HG02870 (cell line): ENCODE data around the gene TGFBR3L.
"Not testable (repeated sequence)": the region's sequence is repeated elsewhere in the genome, so short reads cannot be mapped to it uniquely, and the experiment has no call there.

Experiments
- ATAC-seq: cut with Tn5 transposase; IDR thresholded peaks from one replicate; pipeline ENCODE4 v1.9.1; 2021; ENCODE audit warnings: mild to moderate bottlenecking, moderate library complexity; ENCODE audit not compliant: unreplicated experiment

TGFBR3L gene

GRCh38 chr19:7916103-7916954, 1.7 kb downstream of the TGFBR3L start:
- ATAC-seq = no peak

- ATAC-seq = no peak
Observed at GRCh38 chr19:7916955-7917266, 2.3 kb downstream of the TGFBR3L start.

- ATAC-seq = no peak
Observed at GRCh38 chr19:7917267-7918061, 2.8 kb downstream of the TGFBR3L start.

- not testable (repeated sequence) for ATAC-seq
Observed at GRCh38 chr19:7918062-7918614, 3.5 kb downstream of the TGFBR3L start.

- no peak for ATAC-seq
Observed at GRCh38 chr19:7918615-7919421, 4.2 kb downstream of the TGFBR3L start.

GRCh38 chr19:7919610-7920518, 5.2 kb downstream of the TGFBR3L start, which contains the start of gene SNAPC2:
SNAPC2 (plus strand) TSS chr19:7920338; CDS start chr19:7920367, 29 bp downstream.
- peak; percentile 43 for ATAC-seq

GRCh38 chr19:7920519-7921301, 6.1 kb downstream of the TGFBR3L start:
- peak; percentile 41 for ATAC-seq

GRCh38 chr19:7921302-7921966, 6.8 kb downstream of the TGFBR3L start:
- ATAC-seq = no peak

- no peak for ATAC-seq
Observed at GRCh38 chr19:7921967-7922835, 7.6 kb downstream of the TGFBR3L start.

- ATAC-seq = no peak
Observed at GRCh38 chr19:7922836-7923195, 8.2 kb downstream of the TGFBR3L start.

GRCh38 chr19:7923295-7924191, 8.9 kb downstream of the TGFBR3L start:
- ATAC-seq = no peak

GRCh38 chr19:7924241-7924640, 9.6 kb downstream of the TGFBR3L start:
- ATAC-seq = no peak

- ATAC-seq = no peak
Observed at GRCh38 chr19:7924651-7925170, 10.1 kb downstream of the TGFBR3L start.

GRCh38 chr19:7925171-7925851, 10.7 kb downstream of the TGFBR3L start:
- ATAC-seq = no peak

- no peak for ATAC-seq
Observed at GRCh38 chr19:7926021-7926726, 11.5 kb downstream of the TGFBR3L start, which contains the start of gene CTXN1. CTXN1 (minus strand) TSS chr19:7926135; CDS start chr19:7925538, 597 bp downstream.
